Smooth muscle cell (in vitro differentiated cells): ENCODE measurements around the gene C12orf50. TPM values are rescaled to one million over a fixed set of nuclear protein-coding genes. Genes with fewer than 3 reads are reported as not detected.

Source experiments
- DNase-seq: peaks from one replicate; lab custom pipeline; 2025; ENCODE audit not compliant: unreplicated experiment; lab: John Stamatoyannopoulos, UW
- H2AFZ ChIP-seq: fragments of 200-600 bp; sonication (generic); 2 replicates; pipeline ENCODE4 v1.6.0; 2016; ENCODE audit warnings: antibody characterized with exemption, low read depth, mild to moderate bottlenecking
- H3F3A ChIP-seq: fragments of 200-600 bp; sonication (generic); 2 replicates; pipeline ENCODE4 v1.6.0; 2017; ENCODE audit warnings: antibody characterized with exemption, low read depth
- H3K27ac ChIP-seq: fragments of 200-600 bp; sonication (generic); 2 replicates; pipeline ENCODE4 v1.5.1; 2016; ENCODE audit warnings: low read depth, mild to moderate bottlenecking
- H3K27me3 ChIP-seq: fragments of 200-600 bp; sonication (generic); 2 replicates; pipeline ENCODE4 v1.6.1; 2016; ENCODE audit warnings: low read depth, mild to moderate bottlenecking
- H3K36me3 ChIP-seq: fragments of 200-600 bp; sonication (generic); 2 replicates; pipeline ENCODE4 v1.5.1; 2016; ENCODE audit warnings: low read depth
- H3K4me1 ChIP-seq: fragments of 200-600 bp; sonication (generic); 2 replicates; pipeline ENCODE4 v1.5.1; 2016; ENCODE audit warnings: low read depth
- H3K4me2 ChIP-seq: fragments of 200-600 bp; sonication (generic); 2 replicates; pipeline ENCODE4 v1.6.0; 2016; ENCODE audit warnings: mild to moderate bottlenecking
- H3K4me3 ChIP-seq: fragments of 200-600 bp; sonication (generic); 2 replicates; pipeline ENCODE4 v1.5.1; 2016; ENCODE audit warnings: mild to moderate bottlenecking
- H3K79me2 ChIP-seq: fragments of 200-600 bp; sonication (generic); 2 replicates; pipeline ENCODE4 v1.6.0; 2016; ENCODE audit warnings: low read depth, mild to moderate bottlenecking
- H3K9ac ChIP-seq: fragments of 200-600 bp; sonication (generic); 2 replicates; pipeline ENCODE4 v1.6.0; 2016; ENCODE audit warnings: low read depth
- H3K9me3 ChIP-seq: fragments of 200-600 bp; sonication (generic); replicated peaks from 2 replicates; pipeline ENCODE4 v1.5.1; 2016; ENCODE audit warnings: low read depth
- H4K20me1 ChIP-seq: fragments of 200-600 bp; sonication (generic); 2 replicates; pipeline ENCODE4 v1.6.0; 2016; ENCODE audit warnings: low read depth
- WGBS: methylation state at CpG from one replicate; pipeline ENCODE4 v1.1.7; 2016; ENCODE audit warnings: low lambda C conversion rate; 5-methylcytosine and 5-hydroxymethylcytosine counted together
- polyA plus RNA-seq: library from polyadenylated mRNA; unstranded; fragments of >200 nt; fragmentation: Nextera tagmentation; extraction: Ambion mirVana; gene quantifications from 2 replicates; pipeline ENCODE4 v1.2.1, GENCODE V29; 2016
- total RNA-seq: library from RNA; depleted of rRNA; stranded (reverse); fragments of >200 nt; gene quantifications from 2 replicates; pipeline ENCODE4 v1.2.3, GENCODE V29; 2014
- TF ChIP-seq, protein P1 (sequence below): fragments of 200-600 bp; sonication (generic); IDR thresholded peaks from 2 replicates; pipeline ENCODE4 v1.5.1; 2017; ENCODE audit warnings: borderline replicate concordance, mild to moderate bottlenecking, antibody characterized with exemption; ENCODE audit not compliant: insufficient read depth, poor library complexity, severe bottlenecking

C12orf50 gene
- total and polyA plus RNA-seq, 2 experiments from 2014 or later = 0.31 TPM; not detected in 1

GRCh38 chr12:88044035-88044434, 14.8 kb upstream of the C12orf50 start:
- H3K9me3 ChIP-seq = no peaks in the 10 kb centered on the region
- 96% methylated on average over 5 of the region's 5 CpGs for WGBS
- no peak overlapping the region for H2AFZ ChIP-seq
- H4K20me1 ChIP-seq = peaks cover 11% of the 10 kb centered on the region
- no peaks in the 10 kb centered on the region for H3K27me3 ChIP-seq
- H3K9ac ChIP-seq = no peak overlapping the region
- TF ChIP-seq, protein P1, sequence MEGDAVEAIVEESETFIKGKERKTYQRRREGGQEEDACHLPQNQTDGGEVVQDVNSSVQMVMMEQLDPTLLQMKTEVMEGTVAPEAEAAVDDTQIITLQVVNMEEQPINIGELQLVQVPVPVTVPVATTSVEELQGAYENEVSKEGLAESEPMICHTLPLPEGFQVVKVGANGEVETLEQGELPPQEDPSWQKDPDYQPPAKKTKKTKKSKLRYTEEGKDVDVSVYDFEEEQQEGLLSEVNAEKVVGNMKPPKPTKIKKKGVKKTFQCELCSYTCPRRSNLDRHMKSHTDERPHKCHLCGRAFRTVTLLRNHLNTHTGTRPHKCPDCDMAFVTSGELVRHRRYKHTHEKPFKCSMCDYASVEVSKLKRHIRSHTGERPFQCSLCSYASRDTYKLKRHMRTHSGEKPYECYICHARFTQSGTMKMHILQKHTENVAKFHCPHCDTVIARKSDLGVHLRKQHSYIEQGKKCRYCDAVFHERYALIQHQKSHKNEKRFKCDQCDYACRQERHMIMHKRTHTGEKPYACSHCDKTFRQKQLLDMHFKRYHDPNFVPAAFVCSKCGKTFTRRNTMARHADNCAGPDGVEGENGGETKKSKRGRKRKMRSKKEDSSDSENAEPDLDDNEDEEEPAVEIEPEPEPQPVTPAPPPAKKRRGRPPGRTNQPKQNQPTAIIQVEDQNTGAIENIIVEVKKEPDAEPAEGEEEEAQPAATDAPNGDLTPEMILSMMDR = no peak
- H3K36me3 ChIP-seq = peaks cover 38% of the 10 kb centered on the region
- H3K27ac ChIP-seq = no peak overlapping the region
- no peak overlapping the region for H3K4me3 ChIP-seq
- no peak for DNase-seq
- no peaks in the 10 kb centered on the region for H3F3A ChIP-seq
- peaks cover 22% of the 10 kb centered on the region for H3K79me2 ChIP-seq
- H3K4me2 ChIP-seq = no peak overlapping the region
- H3K4me1 ChIP-seq = no peaks in the 10 kb centered on the region

DNA sequence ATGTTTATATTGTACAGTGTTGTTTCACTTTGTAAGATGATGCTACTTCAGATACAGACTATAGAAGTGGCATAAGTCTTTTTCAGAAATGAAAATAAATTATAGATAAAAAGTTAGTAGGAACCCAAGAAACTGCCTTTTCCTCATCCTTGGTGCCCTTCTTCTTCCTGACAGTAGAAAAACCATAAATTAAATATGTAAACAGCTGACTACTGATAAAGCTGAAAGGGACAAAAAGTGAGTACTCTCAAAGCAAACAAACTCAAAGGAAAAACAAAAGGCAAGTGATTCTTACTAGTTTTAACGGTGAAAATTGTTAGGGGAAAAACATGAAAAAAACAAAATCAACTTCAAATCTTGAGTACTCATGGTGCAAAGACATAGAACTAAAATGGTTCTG, 8.6 kb upstream of the C12orf50 start:
- Histone ChIP-seq H2AFZ (no peak overlapping the region), H3F3A (no peaks in the 10 kb centered on the region), H3K4me3 (no peak overlapping the region), H3K27ac (no peak overlapping the region), H3K4me2 (no peak overlapping the region), H3K27me3 (no peaks in the 10 kb centered on the region), H3K79me2 (peaks cover 52% of the 10 kb centered on the region), H4K20me1 (peaks cover 28% of the 10 kb centered on the region), H3K9ac (no peak overlapping the region), H3K36me3 (no peaks in the 10 kb centered on the region), H3K4me1 (peaks cover 7% of the 10 kb centered on the region), H3K9me3 (no peaks in the 10 kb centered on the region)
- 96% methylated on average over 1 of the region's 1 CpG for WGBS
- no peak for DNase-seq
- TF ChIP-seq, protein P1 = no peak

DNA sequence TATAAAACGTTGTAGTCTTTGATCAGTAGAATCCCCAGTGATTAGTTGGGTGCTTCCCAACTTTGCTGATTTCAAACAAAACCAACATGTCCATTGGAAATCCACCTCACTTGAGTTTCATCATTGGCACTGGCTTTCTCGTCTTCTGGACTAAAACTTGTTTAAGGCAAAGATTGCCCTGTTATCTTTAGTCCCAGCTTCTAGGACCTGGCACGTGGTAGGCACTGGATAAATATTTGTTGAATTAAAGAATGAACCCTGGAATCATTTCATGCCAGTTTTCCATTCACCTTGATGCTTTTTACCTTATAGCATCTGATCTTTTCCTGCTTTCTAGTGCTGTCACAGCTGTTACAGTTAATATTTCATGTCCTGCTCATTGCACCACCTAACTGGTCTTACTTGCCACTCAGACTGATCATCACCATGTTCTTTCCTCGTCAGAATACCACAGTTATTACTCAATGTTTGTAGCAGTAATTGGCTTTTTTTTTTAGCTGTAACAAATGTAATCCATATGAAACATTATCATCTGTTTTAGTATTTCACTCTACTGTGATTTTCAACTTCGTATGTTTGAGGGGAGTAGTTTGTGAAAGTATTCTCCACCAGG, 7.3 kb upstream of the C12orf50 start:
- Histone ChIP-seq H3K9me3 (no peaks in the 10 kb centered on the region), H3K79me2 (peaks cover 44% of the 10 kb centered on the region), H3K4me1 (peaks cover 7% of the 10 kb centered on the region), H4K20me1 (peaks cover 22% of the 10 kb centered on the region), H3K27me3 (no peaks in the 10 kb centered on the region), H2AFZ (peak overlapping the region; percentile 88), H3K4me2 (peak overlapping the region; percentile 95), H3K36me3 (no peaks in the 10 kb centered on the region), H3K4me3 (peak overlapping the region; percentile 81), H3K9ac (peak overlapping the region; percentile 45), H3F3A (no peaks in the 10 kb centered on the region), H3K27ac (peak overlapping the region; percentile 13)
- TF ChIP-seq, protein P1 = no peak
- WGBS = 35% methylated on average over 5 of the region's 5 CpGs
- no peak for DNase-seq

GRCh38 chr12:88035907-88036289, 6.7 kb upstream of the C12orf50 start:
- TF ChIP-seq, protein P1 = no peak

More at GRCh38 chr12:88035907-88036289, 6.7 kb upstream of the C12orf50 start:
- peak overlapping the region; percentile 81 for H3K4me3 ChIP-seq
- H2AFZ ChIP-seq = peak overlapping the region; percentile 88
- H3K9ac ChIP-seq = peak overlapping the region; percentile 45
- H3K4me1 ChIP-seq = peaks cover 7% of the 10 kb centered on the region
- DNase-seq = no peak
- H3K36me3 ChIP-seq = no peaks in the 10 kb centered on the region
- H3K9me3 ChIP-seq = no peaks in the 10 kb centered on the region
- H3K79me2 ChIP-seq = peaks cover 39% of the 10 kb centered on the region
- peaks cover 21% of the 10 kb centered on the region for H4K20me1 ChIP-seq
- WGBS = 3% methylated on average over 5 of the region's 5 CpGs
- H3F3A ChIP-seq = no peaks in the 10 kb centered on the region
- peak overlapping the region; percentile 95 for H3K4me2 ChIP-seq
- H3K27me3 ChIP-seq = no peaks in the 10 kb centered on the region
- peak overlapping the region; percentile 26 for H3K27ac ChIP-seq
